H9 (cell line): ENCODE results near the gene GPS1. TPM values are rescaled to one million over a fixed set of nuclear protein-coding genes. Genes with fewer than 3 reads are reported as not detected.

Source experiments
- DNase-seq: peaks from one replicate; pipeline ENCODE4 v3.0.0-alpha.2; 2017
- H2AFZ ChIP-seq: one replicate; pipeline ENCODE4 v1.6.1; 2013; ENCODE audit warnings: mild to moderate bottlenecking, low read length, control low read depth, moderate library complexity
- H2AK5ac ChIP-seq: 2 replicates; pipeline ENCODE4 v1.6.1; 2013; ENCODE audit warnings: low read length, control low read depth, mixed read lengths; ENCODE audit not compliant: insufficient read length
- H2BK120ac ChIP-seq: one replicate; pipeline ENCODE4 v1.6.1; 2013; ENCODE audit warnings: low read depth, mild to moderate bottlenecking, low read length, control low read depth, inconsistent platforms; ENCODE audit not compliant: poor library complexity, severe bottlenecking
- H2BK12ac ChIP-seq: 2 replicates; pipeline ENCODE4 v1.6.1; 2013; ENCODE audit warnings: low read length, control low read depth, mixed read lengths, low read depth; ENCODE audit not compliant: insufficient read length
- H2BK15ac ChIP-seq: 2 replicates; pipeline ENCODE4 v1.6.1; 2013; ENCODE audit warnings: low read depth, low read length, control low read depth
- H2BK20ac ChIP-seq: one replicate; pipeline ENCODE4 v1.6.1; 2013; ENCODE audit warnings: low read depth, mild to moderate bottlenecking, low read length, control low read depth, inconsistent platforms; ENCODE audit not compliant: poor library complexity, severe bottlenecking
- H2BK5ac ChIP-seq: 2 replicates; pipeline ENCODE4 v1.6.1; 2013; ENCODE audit warnings: low read length, control low read depth, mixed read lengths; ENCODE audit not compliant: insufficient read length
- H3K14ac ChIP-seq: 2 replicates; pipeline ENCODE4 v1.6.1; 2013; ENCODE audit warnings: low read length, control low read depth; ENCODE audit not compliant: insufficient read depth
- H3K18ac ChIP-seq: 2 replicates; pipeline ENCODE4 v1.6.1; 2013; ENCODE audit warnings: low read depth, mild to moderate bottlenecking, mixed read lengths, low read length, control low read depth; ENCODE audit not compliant: insufficient read length
- H3K23ac ChIP-seq: 2 replicates; pipeline ENCODE4 v1.6.1; 2013; ENCODE audit warnings: low read length, control low read depth, mixed read lengths, low read depth; ENCODE audit not compliant: insufficient read length
- H3K23me2 ChIP-seq: 2 replicates; pipeline ENCODE4 v1.6.1; 2013; ENCODE audit warnings: low read depth, mild to moderate bottlenecking, mixed read lengths, low read length, control low read depth; ENCODE audit not compliant: insufficient read length, poor library complexity, severe bottlenecking
- H3K27ac ChIP-seq: 2 replicates; pipeline ENCODE4 v1.5.1; 2013; ENCODE audit warnings: low read length, control low read depth, mixed read lengths, low read depth; ENCODE audit not compliant: insufficient read length
- H3K27me3 ChIP-seq: 2 replicates; pipeline ENCODE4 v1.6.1; 2013; ENCODE audit warnings: low read length, control low read depth, inconsistent platforms; ENCODE audit not compliant: insufficient read depth
- H3K4ac ChIP-seq: 2 replicates; pipeline ENCODE4 v1.6.1; 2013; ENCODE audit warnings: low read depth, mild to moderate bottlenecking, control low read depth, inconsistent platforms, low read length, moderate library complexity
- H3K4me1 ChIP-seq: 2 replicates; pipeline ENCODE4 v1.6.1; 2013; ENCODE audit warnings: low read length, control low read depth, inconsistent platforms; ENCODE audit not compliant: insufficient read depth
- H3K4me2 ChIP-seq: 2 replicates; pipeline ENCODE4 v1.6.1; 2013; ENCODE audit warnings: low read length, control low read depth, mixed read lengths; ENCODE audit not compliant: insufficient read length, insufficient read depth
- H3K56ac ChIP-seq: 2 replicates; pipeline ENCODE4 v1.6.1; 2013; ENCODE audit warnings: low read depth, mild to moderate bottlenecking, mixed read lengths, low read length, control low read depth; ENCODE audit not compliant: insufficient read length
- H3K79me1 ChIP-seq: 2 replicates; pipeline ENCODE4 v1.6.1; 2013; ENCODE audit warnings: low read depth, mild to moderate bottlenecking, moderate library complexity, low read length, control low read depth, inconsistent platforms; ENCODE audit not compliant: insufficient read depth, poor library complexity, severe bottlenecking
- H3K79me2 ChIP-seq: 2 replicates; pipeline ENCODE4 v1.6.1; 2013; ENCODE audit warnings: low read length, control low read depth, inconsistent platforms; ENCODE audit not compliant: insufficient read depth
- H3K9ac ChIP-seq: 2 replicates; pipeline ENCODE4 v1.6.1; 2013; ENCODE audit warnings: low read length, control low read depth, mixed read lengths; ENCODE audit not compliant: insufficient read length; ENCODE audit errors: extremely low read depth
- H3K9me3 ChIP-seq: one replicate; pipeline ENCODE4 v1.6.1; 2013; ENCODE audit warnings: low read depth, low read length, inconsistent platforms; ENCODE audit not compliant: control insufficient read depth
- H3T11ph ChIP-seq: one replicate; pipeline ENCODE4 v1.6.1; 2013; ENCODE audit warnings: mild to moderate bottlenecking, low read length, control low read depth, inconsistent platforms
- H4K20me1 ChIP-seq: one replicate; pipeline ENCODE4 v1.6.1; 2013; ENCODE audit not compliant: control insufficient read depth, insufficient read length, insufficient read depth
- H4K5ac ChIP-seq: 2 replicates; pipeline ENCODE4 v1.6.1; 2013; ENCODE audit warnings: low read depth, mild to moderate bottlenecking, mixed read lengths, low read length, control low read depth; ENCODE audit not compliant: insufficient read length
- H4K8ac ChIP-seq: replicated peaks from 2 replicates; pipeline ENCODE4 v1.6.1; 2013; ENCODE audit warnings: low read length, control low read depth, mixed read lengths, low read depth; ENCODE audit not compliant: insufficient read length
- H4K91ac ChIP-seq: 2 replicates; pipeline ENCODE4 v1.6.1; 2013; ENCODE audit warnings: low read depth, mild to moderate bottlenecking, moderate library complexity, mixed read lengths, low read length, control low read depth; ENCODE audit not compliant: insufficient read length
- H3K27ac Mint-ChIP-seq, 3 experiments: 2 replicates in 2 of 3; 3 replicates in 1 of 3; pipeline ENCODE4 v1.8.0; 2020 to 2021; ENCODE audit warnings: mixed read lengths in 3 of 3, mild to moderate bottlenecking in 1 of 3, moderate library complexity in 1 of 3
- H3K27me3 Mint-ChIP-seq: 2 replicates; pipeline ENCODE4 v1.8.0; 2021; ENCODE audit warnings: low read depth, mild to moderate bottlenecking, moderate library complexity, mixed read lengths
- H3K36me3 Mint-ChIP-seq, 3 experiments: 2 replicates in 2 of 3; 3 replicates in 1 of 3; pipeline ENCODE4 v1.8.0; 2020 to 2021; ENCODE audit warnings: low read depth in 3 of 3, mixed read lengths in 3 of 3; ENCODE audit not compliant: insufficient read depth in 1 of 3
- H3K4me1 Mint-ChIP-seq, 2 experiments: 2 replicates each; pipeline ENCODE4 v1.8.0; 2020; ENCODE audit warnings: mixed read lengths in 2 of 2
- H3K4me3 Mint-ChIP-seq, 2 experiments: 2 replicates in 1 of 2; 3 replicates in 1 of 2; pipeline ENCODE4 v1.8.0; 2020 to 2021; ENCODE audit warnings: mild to moderate bottlenecking in 2 of 2, mixed read lengths in 2 of 2, moderate library complexity in 1 of 2
- H3K9me3 Mint-ChIP-seq, 2 experiments: 2 replicates in 1 of 2; 3 replicates in 1 of 2; pipeline ENCODE4 v1.8.0; 2020; ENCODE audit warnings: mild to moderate bottlenecking in 2 of 2, mixed read lengths in 2 of 2, moderate library complexity in 1 of 2
- WGBS: extraction: QIAGEN DNeasy Blood & Tissue Kit; methylation state at CpG from one replicate; pipeline ENCODE4 v1.1.7; 2013; ENCODE audit warnings: missing lambda C conversion rate, low lambda C conversion rate, mixed read lengths; ENCODE audit not compliant: insufficient read length; ENCODE audit errors: extremely low coverage; 5-methylcytosine and 5-hydroxymethylcytosine counted together
- total RNA-seq: library from RNA; stranded (reverse); gene quantifications from 2 replicates; pipeline ENCODE4 v1.2.1, GENCODE V29; 2021
- TF ChIP-seq, protein P1 (sequence below): fragments of 200-600 bp; sonication (generic); conservative IDR thresholded peaks from 3 replicates; pipeline ENCODE4 v1.8.0; 2021; ENCODE audit warnings: antibody characterized with exemption, mild to moderate bottlenecking

GPS1 gene
- total RNA-seq, 1 experiment from 2014 or later = 164 TPM

- TF ChIP-seq, protein P1, sequence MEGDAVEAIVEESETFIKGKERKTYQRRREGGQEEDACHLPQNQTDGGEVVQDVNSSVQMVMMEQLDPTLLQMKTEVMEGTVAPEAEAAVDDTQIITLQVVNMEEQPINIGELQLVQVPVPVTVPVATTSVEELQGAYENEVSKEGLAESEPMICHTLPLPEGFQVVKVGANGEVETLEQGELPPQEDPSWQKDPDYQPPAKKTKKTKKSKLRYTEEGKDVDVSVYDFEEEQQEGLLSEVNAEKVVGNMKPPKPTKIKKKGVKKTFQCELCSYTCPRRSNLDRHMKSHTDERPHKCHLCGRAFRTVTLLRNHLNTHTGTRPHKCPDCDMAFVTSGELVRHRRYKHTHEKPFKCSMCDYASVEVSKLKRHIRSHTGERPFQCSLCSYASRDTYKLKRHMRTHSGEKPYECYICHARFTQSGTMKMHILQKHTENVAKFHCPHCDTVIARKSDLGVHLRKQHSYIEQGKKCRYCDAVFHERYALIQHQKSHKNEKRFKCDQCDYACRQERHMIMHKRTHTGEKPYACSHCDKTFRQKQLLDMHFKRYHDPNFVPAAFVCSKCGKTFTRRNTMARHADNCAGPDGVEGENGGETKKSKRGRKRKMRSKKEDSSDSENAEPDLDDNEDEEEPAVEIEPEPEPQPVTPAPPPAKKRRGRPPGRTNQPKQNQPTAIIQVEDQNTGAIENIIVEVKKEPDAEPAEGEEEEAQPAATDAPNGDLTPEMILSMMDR = no peak
- no peak overlapping the region for H3K23ac ChIP-seq
- no peak overlapping the region for H2BK15ac ChIP-seq
- H2AFZ ChIP-seq = no peak overlapping the region
- Mint-ChIP-seq H3K27ac (peak overlapping the region in 1 of 3 experiments; percentile 55; a peak in 2 of 7 replicates), H3K4me1 (no peaks in the 10 kb centered on the region; a peak in 2 of 4 replicates), H3K9me3 (no peaks in the 10 kb centered on the region), H3K36me3 (peaks cover 14 to 28% (median 27%) of the 10 kb centered on the region in 3 experiments; a peak in 6 of 7 replicates), H3K27me3 (peaks cover 29% of the 10 kb centered on the region), H3K4me3 (no peak overlapping the region; a peak in 1 of 5 replicates)
- no peak overlapping the region for H3K9ac ChIP-seq
- H2BK120ac ChIP-seq = no peak overlapping the region
- no peaks in the 10 kb centered on the region for H3K79me1 ChIP-seq
- no peak overlapping the region for H2BK12ac ChIP-seq
- H4K8ac ChIP-seq = no peak overlapping the region
- H3K27ac ChIP-seq = no peak overlapping the region
- H4K20me1 ChIP-seq = no peaks in the 10 kb centered on the region
- no peaks in the 10 kb centered on the region for H3K27me3 ChIP-seq
- no peak overlapping the region for H2BK5ac ChIP-seq
- no peaks in the 10 kb centered on the region for H3K4me1 ChIP-seq
- H3K4me2 ChIP-seq = no peak overlapping the region
- peak; percentile 79 for DNase-seq
- H3T11ph ChIP-seq = no peak overlapping the region
- H2BK20ac ChIP-seq = no peak overlapping the region
- no peak overlapping the region for H3K56ac ChIP-seq
- H4K5ac ChIP-seq = no peak overlapping the region
- no peak overlapping the region for H3K14ac ChIP-seq
- H3K4ac ChIP-seq = no peak overlapping the region
- H3K23me2 ChIP-seq = no peaks in the 10 kb centered on the region
- no peak overlapping the region for H2AK5ac ChIP-seq
- WGBS = no CpG with 5 or more reads among the region's 21 CpGs
- H3K79me2 ChIP-seq = no peaks in the 10 kb centered on the region
- no peak overlapping the region for H4K91ac ChIP-seq
- H3K18ac ChIP-seq = no peak overlapping the region
- H3K9me3 ChIP-seq = no peaks in the 10 kb centered on the region
Observed at GRCh38 chr17:82076785-82077591, 25.3 kb downstream of the GPS1 start.
